HG02852 (cell line): ENCODE data around the gene TMEM150B.

Experiments used
- ATAC-seq: cut with Tn5 transposase; IDR thresholded peaks from one replicate; pipeline ENCODE4 v1.9.1; 2021; ENCODE audit warnings: mild to moderate bottlenecking, moderate library complexity; ENCODE audit not compliant: unreplicated experiment

TMEM150B gene

GRCh38 chr19:55279770-55280643, 45.1 kb downstream of the TMEM150B start, which contains the start of gene HSPBP1:
TSS of gene HSPBP1 (minus strand) at chr19:55280110. CDS start at chr19:55279608, 502 bp downstream.
- ATAC-seq, result peak; percentile 75

DNA sequence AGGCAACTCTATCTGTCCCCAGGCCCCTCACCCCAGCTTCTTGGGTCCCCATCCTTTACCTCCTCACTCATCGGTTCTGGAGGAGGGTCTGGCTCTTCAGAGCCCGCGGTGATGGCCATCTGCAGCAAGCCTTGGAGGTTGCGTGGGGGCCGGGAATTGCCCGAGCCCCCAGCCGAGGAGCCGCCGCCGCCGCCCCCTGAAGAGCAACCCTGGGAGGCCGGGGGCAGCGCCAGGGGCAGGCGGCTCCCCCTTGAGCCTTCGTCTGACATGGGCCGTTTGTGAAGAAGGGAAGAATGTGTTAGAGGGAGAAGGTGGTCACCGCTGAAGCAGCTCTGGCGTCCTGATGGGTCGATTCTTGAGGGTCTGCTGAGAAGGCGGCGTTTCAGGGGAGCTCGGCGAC, 45.8 kb downstream of the TMEM150B start:
- ATAC-seq, result no peak

- ATAC-seq, result no peak
Observed at GRCh38 chr19:55278391-55279135, 46.6 kb downstream of the TMEM150B start.

DNA sequence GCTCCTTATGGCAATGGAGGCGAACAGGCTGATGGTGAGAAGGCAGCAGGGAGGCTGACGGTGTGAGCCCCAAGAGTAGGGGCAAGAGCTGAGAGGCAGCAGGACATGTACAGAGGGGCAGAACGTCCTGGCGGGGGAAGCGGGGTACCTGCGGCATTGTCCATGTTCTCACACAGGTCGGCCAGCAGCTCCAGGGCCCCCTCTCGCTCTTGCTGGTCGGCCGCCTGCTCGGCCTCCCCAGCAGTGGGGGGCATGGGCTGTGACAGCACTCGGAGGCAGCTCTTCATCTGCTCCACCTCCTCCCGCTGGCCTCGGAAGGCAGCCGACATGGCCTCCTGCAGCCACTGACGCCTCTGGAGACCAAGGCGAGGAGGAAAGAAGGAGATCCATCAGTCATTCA, 47.6 kb downstream of the TMEM150B start:
- ATAC-seq, result no peak

DNA sequence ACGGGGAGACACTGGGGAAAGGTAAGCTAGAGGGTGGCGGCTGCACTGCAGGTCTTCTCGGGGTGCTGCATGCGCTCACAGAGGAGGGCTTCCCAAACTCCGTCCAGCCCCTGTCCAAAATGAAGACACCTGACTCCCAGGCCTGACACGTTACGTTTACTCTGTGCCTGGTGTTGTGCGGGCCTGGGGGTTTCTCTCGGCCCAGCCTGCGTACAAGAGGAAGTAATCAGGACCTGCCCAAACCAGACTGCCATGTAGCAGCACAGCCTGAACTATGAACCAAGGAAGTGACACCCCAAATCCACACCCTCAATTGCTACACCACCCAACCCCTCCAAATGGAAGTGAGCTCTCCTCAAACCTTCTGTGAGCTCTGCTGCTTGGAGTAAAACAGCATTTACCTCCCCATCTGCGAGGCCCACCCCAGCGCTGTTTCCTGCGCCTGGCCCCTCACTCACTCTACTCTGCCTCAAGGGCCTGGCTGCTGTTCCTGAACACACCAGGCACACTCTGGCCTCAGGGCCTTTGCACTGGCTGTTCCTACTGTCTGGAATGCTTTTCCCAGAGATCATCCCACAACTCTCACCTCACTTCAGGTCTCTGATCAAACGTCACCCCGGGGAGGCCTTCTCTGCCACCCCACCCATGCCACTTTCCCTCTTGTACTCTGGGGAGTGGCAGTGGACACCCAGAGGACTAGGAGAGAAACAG, 48.3 kb downstream of the TMEM150B start:
- no peak for ATAC-seq

DNA sequence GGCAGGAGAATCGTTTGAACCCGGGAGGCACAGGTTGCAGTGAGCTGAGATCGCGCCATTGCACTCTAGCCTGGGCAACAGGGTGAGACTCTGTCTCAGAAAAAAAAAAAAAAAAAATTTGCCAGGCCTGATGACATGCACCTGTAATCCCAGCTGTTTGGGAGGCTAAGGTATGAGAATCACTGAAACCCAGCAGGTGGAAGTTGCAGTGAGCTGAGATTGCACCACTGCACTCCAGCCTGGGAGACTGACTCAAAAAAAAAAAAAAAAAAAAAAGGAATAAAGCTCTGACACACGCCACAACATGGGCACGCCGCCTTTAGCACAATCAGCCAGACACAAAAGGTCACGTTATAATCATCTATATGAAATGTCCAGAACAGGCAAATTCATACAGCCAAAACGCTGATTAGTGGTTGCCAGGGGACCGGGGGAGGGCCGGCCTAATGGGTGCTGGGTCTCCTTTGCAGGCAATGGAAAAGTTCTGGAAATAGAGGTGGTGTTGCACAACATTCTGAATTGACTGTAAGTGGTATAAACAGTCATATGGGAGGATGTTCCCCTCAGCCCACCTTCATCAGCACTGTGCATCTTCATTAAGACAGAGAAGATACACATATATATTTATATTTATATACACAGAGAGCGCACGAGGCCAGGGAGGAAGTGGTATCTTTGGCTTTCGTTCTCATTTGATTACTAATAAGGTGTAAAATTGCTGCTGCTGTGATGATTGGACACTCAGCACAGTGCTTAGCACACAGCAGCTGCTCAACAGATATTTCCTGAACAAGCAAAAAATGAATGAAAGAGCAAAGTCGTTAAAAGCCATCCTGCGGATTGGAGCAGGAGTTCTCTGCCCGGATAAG, 49.1 kb downstream of the TMEM150B start:
- ATAC-seq, result peak; percentile 43

DNA sequence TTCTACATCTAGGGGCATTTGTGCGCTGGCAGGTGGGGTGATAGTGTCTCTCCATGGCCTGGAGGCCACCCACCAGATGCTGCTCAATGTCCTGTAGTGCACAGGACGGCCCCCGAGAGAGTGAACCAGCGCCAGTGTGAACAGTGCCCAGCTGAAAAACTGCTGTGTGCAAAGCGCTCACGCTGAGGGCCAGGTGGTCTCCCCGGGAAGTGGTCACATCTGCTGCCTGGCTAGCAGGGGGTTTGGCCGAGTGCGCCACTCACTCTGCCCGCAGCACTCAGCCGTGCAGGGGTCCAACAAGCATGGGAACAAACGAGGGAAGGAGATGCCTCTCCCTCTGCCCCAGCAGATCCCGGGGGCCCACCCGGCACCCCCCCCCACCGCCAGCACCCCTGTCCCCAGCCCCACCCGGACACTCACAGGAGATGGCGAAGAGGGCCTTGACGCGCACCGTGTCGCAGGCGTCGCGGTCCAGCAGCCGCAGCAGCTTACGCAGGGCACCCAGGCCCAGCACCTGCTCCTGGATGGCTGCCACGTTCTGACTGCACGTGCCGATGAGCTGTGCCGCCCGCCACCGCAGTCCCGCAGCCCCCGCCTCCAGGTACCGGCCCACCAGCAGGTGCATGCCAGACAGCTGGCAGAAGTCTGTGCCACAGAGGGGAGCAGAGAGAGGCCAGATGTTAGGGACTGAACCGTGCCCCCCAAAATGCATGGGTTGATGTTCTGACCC, 51.0 kb downstream of the TMEM150B start:
- no peak for ATAC-seq

GRCh38 chr19:55272142-55272541, 53.0 kb downstream of the TMEM150B start:
- ATAC-seq, result no peak

DNA sequence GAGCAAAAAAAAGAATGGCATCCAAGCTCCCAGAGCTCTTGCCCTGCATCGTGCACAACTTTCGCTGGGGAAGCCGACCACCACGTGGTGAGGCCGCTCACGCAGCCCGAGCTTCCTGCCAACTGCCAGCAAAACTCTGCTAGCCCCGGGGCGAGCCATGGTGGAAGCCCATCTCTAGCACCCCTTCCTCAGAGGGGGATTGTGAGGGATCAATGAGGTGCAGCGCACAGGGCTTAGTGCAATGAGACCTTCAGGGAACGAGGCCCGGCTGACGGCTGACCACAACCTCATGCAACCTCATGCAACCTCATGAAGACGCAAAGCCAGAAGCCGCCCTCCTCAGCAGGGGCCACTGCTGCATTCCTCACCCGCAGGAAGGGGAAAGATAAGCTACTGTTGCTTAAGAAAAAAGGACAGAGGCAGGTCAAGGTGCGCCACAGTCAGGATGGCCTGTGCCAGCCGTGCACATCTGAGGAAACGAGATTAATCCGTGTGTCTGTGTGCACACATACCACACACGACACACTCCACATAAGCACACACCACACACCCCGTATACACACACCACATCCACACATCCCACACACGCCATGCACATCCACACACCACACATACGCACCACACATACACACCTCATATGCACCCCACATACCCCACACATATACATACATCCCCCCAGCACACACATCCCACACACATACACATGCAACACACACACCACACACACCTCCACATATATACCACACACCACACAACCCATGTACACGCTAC, 54.8 kb downstream of the TMEM150B start:
- no peak for ATAC-seq

GRCh38 chr19:55269299-55269698, 55.8 kb downstream of the TMEM150B start:
- no peak for ATAC-seq

DNA sequence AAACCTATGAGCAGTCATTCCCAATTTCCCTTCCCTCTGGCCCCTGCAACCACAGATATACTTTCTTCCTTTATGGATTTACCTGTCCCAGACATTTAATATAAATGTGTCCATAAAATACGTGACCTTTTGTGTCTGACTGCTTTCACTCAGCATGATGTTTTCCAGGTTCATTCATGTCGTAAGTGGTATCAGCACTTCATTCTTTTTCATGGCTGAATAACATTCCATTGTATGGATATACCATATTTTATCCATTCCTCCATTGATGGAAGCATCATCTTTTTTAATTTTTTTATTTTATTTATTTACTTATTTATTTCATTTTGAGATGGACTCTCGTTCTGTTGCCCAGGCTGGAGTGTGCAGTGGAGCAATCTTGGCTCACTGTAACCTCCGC, 58.3 kb downstream of the TMEM150B start:
- no peak for ATAC-seq

DNA sequence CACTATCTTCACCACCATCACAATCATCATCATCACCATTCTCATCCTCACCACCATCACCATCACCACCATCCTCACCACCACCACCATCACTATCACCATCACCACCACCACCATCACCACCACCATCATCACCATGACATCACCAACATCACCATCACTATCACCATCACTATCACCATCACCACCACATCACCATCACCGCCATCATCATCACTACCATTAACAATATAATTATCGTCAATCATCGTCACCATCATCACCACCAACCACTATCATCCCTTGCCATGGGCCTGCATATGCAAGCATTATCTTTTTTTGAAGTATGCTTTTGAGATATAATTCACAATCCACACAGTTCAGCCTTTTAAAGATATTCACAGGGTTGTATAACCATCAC, 58.7 kb downstream of the TMEM150B start:
- no peak for ATAC-seq

DNA sequence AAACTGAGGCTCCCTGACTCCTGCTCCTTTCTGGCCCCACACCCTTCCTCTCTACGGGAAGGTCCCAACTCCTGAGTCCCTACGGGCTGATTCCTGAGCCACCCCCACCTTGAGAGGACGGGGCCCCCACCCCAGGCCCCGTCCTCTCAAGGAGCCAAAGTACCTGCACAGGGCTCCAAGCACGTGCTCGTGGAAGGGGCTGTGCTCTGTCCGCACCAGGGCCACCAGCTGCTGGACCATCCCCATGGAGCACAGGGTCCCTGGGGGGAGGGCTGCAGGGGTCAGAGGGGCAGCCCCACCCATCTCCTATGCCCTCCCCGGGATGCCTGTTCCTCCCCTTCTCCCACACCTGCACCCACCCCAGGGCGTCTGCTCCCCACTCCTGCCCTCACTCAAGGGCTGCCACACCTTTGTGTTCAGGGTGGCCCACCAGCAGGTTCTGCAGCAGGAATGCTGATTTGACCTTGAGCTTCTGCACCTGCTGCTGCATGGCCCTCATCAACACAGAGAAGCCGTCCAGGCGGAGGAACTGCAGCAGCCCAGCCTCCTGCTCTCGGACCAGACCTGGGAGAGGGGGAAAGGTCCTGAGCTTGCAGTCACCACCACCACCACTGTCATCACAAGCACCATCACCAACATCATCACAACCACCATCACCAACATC, 59.3 kb downstream of the TMEM150B start:
- ATAC-seq, result no peak

DNA sequence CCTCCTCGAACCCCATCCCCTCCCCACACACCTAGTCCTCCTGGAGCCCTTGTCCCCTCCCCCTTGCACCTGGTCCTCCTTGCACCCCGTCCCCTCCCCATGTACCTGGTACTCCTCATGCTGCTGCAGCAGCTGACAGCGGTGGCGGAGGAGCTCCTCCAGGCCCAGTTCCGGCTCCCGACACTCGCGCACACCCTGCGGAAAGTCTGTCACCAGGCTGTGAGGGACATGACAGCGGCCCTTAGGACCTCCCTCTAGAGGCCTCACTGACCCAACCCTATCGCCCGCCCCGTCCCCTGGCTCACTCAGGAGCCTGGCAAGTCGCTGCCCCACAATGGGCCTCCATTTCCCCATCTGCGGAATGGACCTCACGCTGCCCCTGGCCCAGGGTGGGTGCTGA, 60.0 kb downstream of the TMEM150B start:
- ATAC-seq, result no peak

DNA sequence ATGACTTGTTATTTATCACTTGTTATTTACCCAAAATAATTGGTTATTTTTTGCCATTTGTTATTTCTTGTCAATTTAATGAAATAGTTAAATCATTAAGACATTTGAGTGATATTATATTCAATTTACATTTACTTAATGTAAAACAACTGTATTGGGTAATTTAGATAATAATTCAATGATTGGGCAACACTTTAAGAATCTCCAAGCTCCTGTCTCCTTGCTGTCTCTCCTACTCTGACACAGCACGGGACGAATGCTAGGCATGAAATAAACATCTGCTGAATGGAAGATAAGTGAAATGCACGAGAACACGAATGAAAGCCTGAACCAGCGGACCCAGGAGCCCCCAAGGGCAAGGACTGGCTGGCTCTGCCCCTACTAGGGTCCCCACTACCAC, 60.6 kb downstream of the TMEM150B start:
- no peak for ATAC-seq
